K562 (cell line): Measurements from ENCODE around the gene TBC1D17. TPM values are rescaled to one million over a fixed set of nuclear protein-coding genes. Genes with fewer than 3 reads are reported as not detected.
A peak's percentile ranks its signal among the peaks of the same experiment; 100 is the strongest.

Experiments used
- BHLHE40 ChIP-seq: IDR thresholded peaks from 2 replicates; pipeline ENCODE4 v1.6.1; 2011; ENCODE audit warnings: low read length, improper control_type of control experiment
- DMBX1 ChIP-seq: fragments of 250-450 bp; sonication (Bioruptor Pico); IDR thresholded peaks from 2 replicates; pipeline ENCODE4 v1.8.0; 2022; ENCODE audit warnings: inconsistent platforms, mild to moderate bottlenecking, moderate library complexity, borderline replicate concordance
- EGR1 ChIP-seq: fragments of 450-650 bp; conservative IDR thresholded peaks from 2 replicates; pipeline ENCODE4 v1.6.1; 2017; ENCODE audit warnings: mild to moderate bottlenecking
- EP400 ChIP-seq: fragments of 450-650 bp; IDR thresholded peaks from 2 replicates; pipeline ENCODE4 v1.6.1; 2017; ENCODE audit warnings: antibody characterized with exemption, mild to moderate bottlenecking, moderate library complexity
- ESRRA ChIP-seq: fragments of 450-650 bp; IDR thresholded peaks from 2 replicates; pipeline ENCODE4 v1.6.1; 2014; ENCODE audit warnings: low read depth, mild to moderate bottlenecking, moderate library complexity, borderline replicate concordance
- FIP1L1 ChIP-seq: fragments of 200-400 bp; formaldehyde crosslinking; IDR thresholded peaks from 2 replicates; pipeline ENCODE4 v1.6.1; 2018; ENCODE audit warnings: mild to moderate bottlenecking, low read depth, low read length; ENCODE audit not compliant: poor library complexity, severe bottlenecking
- FOSL1 ChIP-seq: fragments of 200-800 bp; sonication (Bioruptor generic); conservative IDR thresholded peaks from 2 replicates; pipeline ENCODE4 v1.6.1; 2016; ENCODE audit warnings: missing genetic modification characterization, missing compliant biosample characterization
- FOXK2 ChIP-seq, 2 experiments: fragments of 450-650 bp; IDR thresholded peaks in 1 of 2; conservative IDR thresholded peaks in 1 of 2; 2 replicates each; pipeline ENCODE4 v1.6.1; 2016; ENCODE audit warnings: low read depth in 2 of 2, mild to moderate bottlenecking in 1 of 2
- GATA2 ChIP-seq: sonication (generic); formaldehyde crosslinking; IDR thresholded peaks from 2 replicates; pipeline ENCODE4 v1.4.0; 2020; ENCODE audit warnings: mild to moderate bottlenecking, missing genetic modification reagents
- HMGN3 ChIP-seq: IDR thresholded peaks from 2 replicates; pipeline ENCODE4 v1.6.1; 2011; ENCODE audit warnings: borderline replicate concordance, low read depth, mild to moderate bottlenecking, mixed read lengths, low read length; ENCODE audit not compliant: insufficient read length; ENCODE audit errors: extremely low read depth
- HNRNPL ChIP-seq: fragments of 200-400 bp; formaldehyde crosslinking; IDR thresholded peaks from 2 replicates; pipeline ENCODE4 v1.6.1; 2017; ENCODE audit warnings: low read depth, mild to moderate bottlenecking, low read length
- MLLT1 ChIP-seq, 2 experiments: fragments of 450-650 bp; IDR thresholded peaks; 2 replicates each; pipeline ENCODE4 v1.6.1; 2016
- NCOA6 ChIP-seq: fragments of 450-650 bp; IDR thresholded peaks from 2 replicates; pipeline ENCODE4 v1.6.1; 2017; ENCODE audit warnings: mild to moderate bottlenecking
- PHF8 ChIP-seq: fragments of 200-600 bp; sonication (generic); IDR thresholded peaks from 2 replicates; pipeline ENCODE4 v1.6.1; 2012; ENCODE audit warnings: mixed run types, mild to moderate bottlenecking, inconsistent platforms, low read length, moderate library complexity, borderline replicate concordance
- PML ChIP-seq: IDR thresholded peaks from 2 replicates; pipeline ENCODE4 v1.6.1; 2012; ENCODE audit warnings: low read length, inconsistent platforms
- POLR2B ChIP-seq: fragments of 450-650 bp; IDR thresholded peaks from 2 replicates; pipeline ENCODE4 v1.6.1; 2018; ENCODE audit warnings: low read depth; ENCODE audit not compliant: partially characterized antibody
- SMAD3 ChIP-seq: fragments of 450-650 bp; formaldehyde crosslinking; conservative IDR thresholded peaks from 2 replicates; pipeline ENCODE4 v1.4.0; 2020; ENCODE audit warnings: mild to moderate bottlenecking
- TAF1 ChIP-seq: IDR thresholded peaks from 2 replicates; pipeline ENCODE4 v1.6.1; 2011; ENCODE audit warnings: mild to moderate bottlenecking, low read length, moderate library complexity; ENCODE audit not compliant: insufficient read depth, control insufficient read depth, severe bottlenecking; ENCODE audit errors: extremely low read depth
- USF1 ChIP-seq: sonication (generic); formaldehyde crosslinking; IDR thresholded peaks from 2 replicates; pipeline ENCODE4 v1.9.0; 2022; ENCODE audit warnings: mild to moderate bottlenecking, missing genetic modification reagents
- ZBTB34 ChIP-seq: fragments of 250-450 bp; sonication (Bioruptor Pico); IDR thresholded peaks from 2 replicates; pipeline ENCODE4 v1.8.0; 2021; ENCODE audit warnings: mild to moderate bottlenecking, moderate library complexity
- ZBTB7A ChIP-seq: IDR thresholded peaks from 2 replicates; pipeline ENCODE4 v1.6.1; 2011; ENCODE audit warnings: low read depth, mild to moderate bottlenecking, low read length, moderate library complexity, borderline replicate concordance; ENCODE audit not compliant: control insufficient read depth
- ZEB2 ChIP-seq: fragments of 450-650 bp; IDR thresholded peaks from 2 replicates; pipeline ENCODE4 v1.6.1; 2016
- ZNF133 ChIP-seq: fragments of 250-450 bp; sonication (Bioruptor Pico); IDR thresholded peaks from 2 replicates; pipeline ENCODE4 v1.4.0; 2020; ENCODE audit warnings: mild to moderate bottlenecking
- ZNF224 ChIP-seq: sonication (generic); formaldehyde crosslinking; IDR thresholded peaks from 2 replicates; pipeline ENCODE4 v1.8.0; 2022; ENCODE audit warnings: mild to moderate bottlenecking, missing genetic modification reagents
- polyA plus RNA-seq, 8 experiments: library from polyadenylated mRNA; depleted of rRNA in 4 of 8; stranded (reverse) in 5 of 8; unstranded in 3 of 8; fragments of >200 nt; fragmentation: Nextera tagmentation in 2 of 8; fragmentation: Illumina TruSeq in 1 of 8; extraction: Ambion mirVana in 2 of 8; extraction: Trizol in 1 of 8; gene quantifications; 2 replicates each; pipeline versions ENCODE4 v1.2.1 to v1.2.3, GENCODE V29; 2011 to 2014; ENCODE audit warnings: inconsistent platforms in 1 of 8, missing spikeins in 1 of 8
- total RNA-seq, 7 experiments: library from RNA; depleted of rRNA in 6 of 7; stranded (reverse); fragments of >200 nt in 6 of 7; fragmentation: Illumina TruSeq in 2 of 7; extraction: Trizol in 2 of 7; gene quantifications; 2 replicates each; pipeline versions ENCODE4 v1.2.1 to v1.2.3, GENCODE V29; 2011 to 2021; ENCODE audit warnings: low replicate concordance in 1 of 7

The TBC1D17 gene
- total and polyA plus RNA-seq, 9 of the 15 experiments (the other 6 are each of a cell fraction or from before 2014, with no cell fraction given), result 0.42 to 16.0 (median 3.8) TPM

GRCh38 chr19:49929611-49930482, 52.3 kb downstream of the TBC1D17 start (continued):
- TF ChIP-seq USF1 (CRISPR knock-in tag) (0 out of 2 replicates have a peak, but pooled peaks have one; percentile 23), ZNF224 (CRISPR knock-in tag) (no peak), DMBX1 (CRISPR knock-in tag) (peak; percentile 17; the same call in 1 of the 2 replicates), PML (no peak; the same call in 1 of the 2 replicates), TAF1 (peak; percentile 64), FOXK2 (conservative IDR thresholded peaks at IDR 0.05 in 1 of 2, IDR thresholded peaks at IDR 0.05 in 1 of 2; ENCODE audit: low read depth in 2 of 2) (peak in 1 of 2 experiments; percentile 35; a peak in 2 of 4 replicates), FIP1L1 (peak; percentile 87), POLR2B (no peak), ZBTB7A (peak; percentile 62), GATA2 (CRISPR knock-in tag) (no peak), ZNF133 (CRISPR knock-in tag) (no peak), EGR1 (peak; percentile 20; the same call in 1 of the 2 replicates), HNRNPL (no peak), ESRRA (no peak), FOSL1 (no peak), SMAD3 (peak; percentile 88; the same call in 1 of the 2 replicates), PHF8 (peak; percentile 80), NCOA6 (no peak), BHLHE40 (peak; percentile 81), ZEB2 (no peak), MLLT1 (IDR thresholded peaks at IDR 0.05) (no peak), ZBTB34 (CRISPR knock-in tag) (no peak), EP400 (peak; percentile 84; the same call in 1 of the 2 replicates), HMGN3 (no peak)
